Measurements from ENCODE around the gene ARHGDIB. TPM values are rescaled to one million over a fixed set of nuclear protein-coding genes. Genes with fewer than 3 reads are reported as not detected.

Gene ARHGDIB
- polyA plus RNA-seq, 1 experiment = 8.9 TPM

DNA sequence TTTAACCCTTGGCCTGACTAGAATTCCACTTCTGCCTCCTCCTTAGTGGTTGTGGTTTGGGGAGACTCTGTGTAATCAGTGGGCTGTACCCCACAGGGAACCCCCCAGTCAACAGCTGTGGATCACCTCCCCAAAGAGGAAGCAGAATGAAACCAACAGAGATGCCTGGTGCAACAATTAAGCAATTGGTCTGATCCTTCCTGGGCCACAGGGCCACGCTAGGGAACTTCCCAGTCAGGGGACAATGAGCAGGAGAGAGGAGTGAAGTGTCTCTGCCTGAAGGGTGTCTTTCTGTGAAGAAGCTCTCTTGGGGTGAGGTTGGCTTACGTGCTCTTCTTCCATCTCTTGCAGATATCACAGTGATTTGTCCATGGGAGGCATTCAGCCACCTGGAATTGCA, 19.6 kb upstream of the ARHGDIB start:
- no peak for DNase-seq (ENCODE audit: low read depth, low spot score)
- ChIA-PET CTCF (interaction anchor here (0.8 to 2.5 kb wide), 2 partner anchors 14 to 135 kb away, joined by 3 to 6 read pairs; no protein-coding TSS in a partner anchor), POLR2A (no interaction called here)
- Histone ChIP-seq H3K9me3 (ENCODE audit: control insufficient read depth, insufficient read depth, low read length) (no peaks in the 10 kb centered on the region), H3K27ac (ENCODE audit: low read depth, low read length) (no peak overlapping the region), H3K4me3 (ENCODE audit: low read depth, low read length) (no peak overlapping the region), H3K27me3 (ENCODE audit: control insufficient read depth, insufficient read depth, low read length) (no peaks in the 10 kb centered on the region)
- no peak for TF ChIP-seq CTCF (IDR thresholded peaks at IDR 0.05; ENCODE audit: low read depth, low read length)

DNA sequence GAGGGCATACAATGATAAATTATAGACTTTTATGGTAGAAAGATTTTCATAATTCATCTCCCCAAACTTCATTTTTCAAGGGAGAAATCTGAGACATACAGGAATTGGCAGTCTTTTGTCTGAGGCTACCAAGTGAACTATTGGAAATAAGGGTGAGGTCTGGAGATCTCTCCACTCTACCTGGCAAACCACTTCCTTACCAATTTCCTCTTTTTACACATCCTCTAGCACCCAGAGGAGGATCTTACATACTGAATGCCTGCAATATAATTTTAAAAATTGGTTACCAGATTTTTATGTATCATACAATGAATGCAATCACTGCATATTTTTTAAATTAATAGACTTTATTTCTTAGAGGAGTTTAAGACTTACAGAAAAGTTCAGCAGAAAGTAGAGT, 18.1 kb upstream of the ARHGDIB start:
- POLR2A ChIA-PET = no interaction called here
- Histone ChIP-seq H3K9me3 (ENCODE audit: control insufficient read depth, insufficient read depth, low read length) (no peaks in the 10 kb centered on the region), H3K27ac (ENCODE audit: low read depth, low read length) (no peak overlapping the region), H3K27me3 (ENCODE audit: control insufficient read depth, insufficient read depth, low read length) (no peaks in the 10 kb centered on the region), H3K4me3 (ENCODE audit: low read depth, low read length) (no peak overlapping the region)
- DNase-seq (ENCODE audit: low read depth, low spot score) = no peak
- CTCF ChIA-PET = no interaction called here
- no peak for TF ChIP-seq CTCF (IDR thresholded peaks at IDR 0.05; ENCODE audit: low read depth, low read length)

DNA sequence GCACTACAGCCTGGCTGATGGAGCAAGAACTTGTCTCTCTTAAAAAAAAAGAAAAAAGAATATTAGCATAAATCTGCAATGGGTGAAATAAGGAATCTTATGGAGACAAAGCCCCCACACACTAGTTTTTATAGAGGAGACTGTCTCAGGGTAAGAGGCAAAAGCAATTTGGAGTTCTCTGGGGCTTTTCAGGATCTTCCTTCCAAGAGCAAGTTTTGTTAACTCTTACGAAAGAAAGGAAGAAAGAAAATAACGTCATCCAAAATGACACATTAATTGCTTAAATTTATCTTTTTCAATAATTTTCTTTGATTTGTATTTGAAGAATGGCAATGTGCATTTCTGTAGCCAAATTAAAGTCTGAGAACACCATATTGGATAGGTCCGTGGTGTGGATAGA, 15.3 kb upstream of the ARHGDIB start:
- POLR2A ChIA-PET = no interaction called here
- DNase-seq (ENCODE audit: low read depth, low spot score) = no peak
- no peaks in the 10 kb centered on the region for H3K9me3 ChIP-seq (ENCODE audit: control insufficient read depth, insufficient read depth, low read length)

GRCh38 chr12:14975457-14975856, 14.1 kb upstream of the ARHGDIB start:
- Histone ChIP-seq H3K27ac (ENCODE audit: low read depth, low read length) (no peak overlapping the region), H3K4me3 (ENCODE audit: low read depth, low read length) (no peak overlapping the region), H3K9me3 (ENCODE audit: control insufficient read depth, insufficient read depth, low read length) (no peaks in the 10 kb centered on the region), H3K27me3 (ENCODE audit: control insufficient read depth, insufficient read depth, low read length) (no peaks in the 10 kb centered on the region)
- no peak for TF ChIP-seq CTCF (IDR thresholded peaks at IDR 0.05; ENCODE audit: low read depth, low read length)
- ChIA-PET POLR2A (no interaction called here), CTCF (no interaction called here)
- DNase-seq (ENCODE audit: low read depth, low spot score) = no peak

More for the DNA sequence above, 15.3 kb upstream of the ARHGDIB start:
- Histone ChIP-seq H3K27me3 (ENCODE audit: control insufficient read depth, insufficient read depth, low read length) (no peaks in the 10 kb centered on the region), H3K4me3 (ENCODE audit: low read depth, low read length) (no peak overlapping the region), H3K27ac (ENCODE audit: low read depth, low read length) (no peak overlapping the region)
- no peak for TF ChIP-seq CTCF (IDR thresholded peaks at IDR 0.05; ENCODE audit: low read depth, low read length)
- CTCF ChIA-PET = interaction anchor here (1.0 kb wide), 1 partner anchor 19 kb away, joined by 4 read pairs; no protein-coding TSS in a partner anchor

GRCh38 chr12:14974633-14975032, 13.2 kb upstream of the ARHGDIB start:
- ChIA-PET POLR2A (no interaction called here), CTCF (no interaction called here)
- TF ChIP-seq CTCF (IDR thresholded peaks at IDR 0.05; ENCODE audit: low read depth, low read length) = no peak
- H3K9me3 ChIP-seq (ENCODE audit: control insufficient read depth, insufficient read depth, low read length) = no peaks in the 10 kb centered on the region
- no peak overlapping the region for H3K4me3 ChIP-seq (ENCODE audit: low read depth, low read length)
- H3K27me3 ChIP-seq (ENCODE audit: control insufficient read depth, insufficient read depth, low read length) = no peaks in the 10 kb centered on the region
- DNase-seq (ENCODE audit: low read depth, low spot score) = no peak
- H3K27ac ChIP-seq (ENCODE audit: low read depth, low read length) = no peak overlapping the region
